Loucy (cell line): ENCODE measurements around the gene ASTN2.

Source experiments
- EZH2phosphoT487 ChIP-seq: fragments of 200-600 bp; IDR thresholded peaks from 2 replicates; pipeline ENCODE4 v1.6.1; 2018; ENCODE audit warnings: antibody characterized with exemption, mild to moderate bottlenecking, moderate library complexity, borderline replicate concordance
- TF ChIP-seq, protein P1 (sequence below): fragments of 200-600 bp; sonication (generic); conservative IDR thresholded peaks from 2 replicates; pipeline ENCODE4 v1.5.1; 2014; ENCODE audit warnings: mild to moderate bottlenecking, antibody characterized with exemption, low read length

DNA sequence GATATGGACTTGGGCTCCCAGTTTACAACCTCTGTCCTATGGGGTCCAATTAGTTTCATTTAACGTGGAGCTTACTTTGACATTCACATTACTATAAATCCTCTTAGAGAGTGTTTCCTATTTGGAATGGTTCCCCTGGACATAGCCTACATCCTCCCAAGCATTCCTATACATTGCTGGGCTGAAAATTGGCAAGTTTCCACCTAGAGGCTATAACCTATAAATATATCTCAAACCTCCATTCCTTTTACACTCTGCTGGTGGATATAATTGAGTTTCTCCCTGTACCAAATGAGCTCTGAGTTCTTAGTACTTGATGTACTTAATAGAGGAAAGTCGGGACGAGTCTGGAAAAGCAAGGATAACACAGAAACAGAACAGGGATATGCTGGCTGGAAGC lies 172.8 kb downstream of the ASTN2 start:
- TF ChIP-seq, protein P1, sequence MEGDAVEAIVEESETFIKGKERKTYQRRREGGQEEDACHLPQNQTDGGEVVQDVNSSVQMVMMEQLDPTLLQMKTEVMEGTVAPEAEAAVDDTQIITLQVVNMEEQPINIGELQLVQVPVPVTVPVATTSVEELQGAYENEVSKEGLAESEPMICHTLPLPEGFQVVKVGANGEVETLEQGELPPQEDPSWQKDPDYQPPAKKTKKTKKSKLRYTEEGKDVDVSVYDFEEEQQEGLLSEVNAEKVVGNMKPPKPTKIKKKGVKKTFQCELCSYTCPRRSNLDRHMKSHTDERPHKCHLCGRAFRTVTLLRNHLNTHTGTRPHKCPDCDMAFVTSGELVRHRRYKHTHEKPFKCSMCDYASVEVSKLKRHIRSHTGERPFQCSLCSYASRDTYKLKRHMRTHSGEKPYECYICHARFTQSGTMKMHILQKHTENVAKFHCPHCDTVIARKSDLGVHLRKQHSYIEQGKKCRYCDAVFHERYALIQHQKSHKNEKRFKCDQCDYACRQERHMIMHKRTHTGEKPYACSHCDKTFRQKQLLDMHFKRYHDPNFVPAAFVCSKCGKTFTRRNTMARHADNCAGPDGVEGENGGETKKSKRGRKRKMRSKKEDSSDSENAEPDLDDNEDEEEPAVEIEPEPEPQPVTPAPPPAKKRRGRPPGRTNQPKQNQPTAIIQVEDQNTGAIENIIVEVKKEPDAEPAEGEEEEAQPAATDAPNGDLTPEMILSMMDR = no peak
- TF ChIP-seq EZH2phosphoT487 = no peak
